Measurements from ENCODE around the gene FOXRED2. TPM values are rescaled to one million over a fixed set of nuclear protein-coding genes. Genes with fewer than 3 reads are reported as not detected.
A peak's percentile ranks its signal among the peaks of the same experiment; 100 is the strongest.
"Not testable (repeated sequence)": the region's sequence is repeated elsewhere in the genome, so short reads cannot be mapped to it uniquely, and the experiment has no call there.

Gene FOXRED2
- total RNA-seq, 4 donors from 2014 or later, result 2.8 to 16.5 (median 4.1) TPM

GRCh38 chr22:36455571-36456463, 51.0 kb downstream of the FOXRED2 start:
- Histone ChIP-seq H3K36me3 (no peaks in the 10 kb centered on the region), H3K9me3 (no peaks in the 10 kb centered on the region), H3K4me3 (peak overlapping the region; percentile 32 to 72 (median 44)), H3K4me1 (peaks cover 16 to 55% (median 30%) of the 10 kb centered on the region in 4 donors), H3K27me3 (no peaks in the 10 kb centered on the region), H3K27ac (peak overlapping the region; percentile 85 to 93 (median 86))
- no peak for DNase-seq
- TF ChIP-seq CTCF (IDR thresholded peaks at IDR 0.05) (no peak), POLR2A (IDR thresholded peaks at IDR 0.05) (no peak)

GRCh38 chr22:36454916-36455570, 51.8 kb downstream of the FOXRED2 start:
- H3K4me3 ChIP-seq, result peak overlapping the region; percentile 32 to 72 (median 44)
- no peaks in the 10 kb centered on the region for H3K27me3 ChIP-seq
- peak; percentile 97 to 99 (median 99) for DNase-seq
- peak; percentile 59 to 86 for TF ChIP-seq POLR2A (IDR thresholded peaks at IDR 0.05)
- peak in 4 of 6 experiments; percentile 12 to 41 (median 30) for TF ChIP-seq CTCF (IDR thresholded peaks at IDR 0.05)
- peaks cover 16 to 55% (median 30%) of the 10 kb centered on the region in 4 donors for H3K4me1 ChIP-seq
- H3K27ac ChIP-seq, result peak overlapping the region; percentile 85 to 93 (median 86)
- H3K9me3 ChIP-seq, result no peaks in the 10 kb centered on the region
- H3K36me3 ChIP-seq, result no peaks in the 10 kb centered on the region

- no peak overlapping the region for H3K4me3 ChIP-seq
- no peak for DNase-seq
Observed at GRCh38 chr22:36453855-36454378, 52.9 kb downstream of the FOXRED2 start.

GRCh38 chr22:36452978-36453607, 53.7 kb downstream of the FOXRED2 start:
- not testable (repeated sequence) for H3K27me3 ChIP-seq, H3K4me3 ChIP-seq, H3K36me3 ChIP-seq, H3K9me3 ChIP-seq
- DNase-seq, result peak in 2 of 3 donors; percentile 67 to 77
- H3K4me1 ChIP-seq, result peaks cover 16 to 48% (median 30%) of the 10 kb centered on the region in 4 donors
- peak overlapping the region; percentile 85 to 93 (median 86) for H3K27ac ChIP-seq

More at GRCh38 chr22:36453855-36454378, 52.9 kb downstream of the FOXRED2 start:
- Histone ChIP-seq H3K27ac (peak overlapping the region; percentile 85 to 93 (median 86)), H3K36me3 (no peaks in the 10 kb centered on the region), H3K27me3 (no peaks in the 10 kb centered on the region), H3K4me1 (peaks cover 16 to 55% (median 30%) of the 10 kb centered on the region in 4 donors), H3K9me3 (no peaks in the 10 kb centered on the region)
- TF ChIP-seq CTCF (IDR thresholded peaks at IDR 0.05) (no peak), POLR2A (IDR thresholded peaks at IDR 0.05) (no peak)

- H3K4me3 ChIP-seq, result no peak overlapping the region
- peak overlapping the region; percentile 83 to 87 (median 85) for H3K27ac ChIP-seq
- H3K9me3 ChIP-seq, result no peaks in the 10 kb centered on the region
- TF ChIP-seq POLR2A (IDR thresholded peaks at IDR 0.05) (no peak), CTCF (IDR thresholded peaks at IDR 0.05) (no peak)
- no peaks in the 10 kb centered on the region for H3K36me3 ChIP-seq
- no peaks in the 10 kb centered on the region for H3K27me3 ChIP-seq
- no peak for DNase-seq
- H3K4me1 ChIP-seq, result peaks cover 16 to 43% (median 30%) of the 10 kb centered on the region in 4 donors
Observed at GRCh38 chr22:36452250-36452977, 54.4 kb downstream of the FOXRED2 start.

GRCh38 chr22:36450923-36451322, 55.9 kb downstream of the FOXRED2 start:
- not testable (repeated sequence) for DNase-seq, H3K4me3 ChIP-seq, H3K9me3 ChIP-seq, H3K36me3 ChIP-seq, H3K27me3 ChIP-seq
- Histone ChIP-seq H3K4me1 (peaks cover 16 to 43% (median 30%) of the 10 kb centered on the region in 4 donors), H3K27ac (peak overlapping the region; percentile 83 to 87 (median 85))

All from Peyer's patch (tissue), 4 donors.